Measurements from ENCODE around the gene IL1RAPL2.

The IL1RAPL2 gene

GRCh38 chrX:104565791-104566680 is at the start of gene IL1RAPL2:
TSS of gene IL1RAPL2 (plus strand) at chrX:104566199.
- TF ChIP-seq EGR1 (IDR thresholded peaks at IDR 0.05): no peak
- TF ChIP-seq CREB1 (IDR thresholded peaks at IDR 0.05; ENCODE audit: low read depth): no peak
- no peak for TF ChIP-seq CEBPB (IDR thresholded peaks at IDR 0.05)
- peak; percentile 51 for TF ChIP-seq RAD21 (IDR thresholded peaks at IDR 0.05; ENCODE audit: low read depth)

GRCh38 chrX:104522386-104522785 is 43.6 kb upstream of the IL1RAPL2 start:
- TF ChIP-seq CREB1 (IDR thresholded peaks at IDR 0.05; ENCODE audit: low read depth): no peak
- no peak for TF ChIP-seq REST (IDR thresholded peaks at IDR 0.05; ENCODE audit: low read depth)
- no peak for TF ChIP-seq RAD21 (IDR thresholded peaks at IDR 0.05; ENCODE audit: low read depth)

- no peak for TF ChIP-seq NFIC (IDR thresholded peaks at IDR 0.05)
- TF ChIP-seq REST (IDR thresholded peaks at IDR 0.05; ENCODE audit: low read depth): no peak
- no peak for TF ChIP-seq TCF12 (IDR thresholded peaks at IDR 0.05; ENCODE audit: low read depth)
- TF ChIP-seq USF1 (IDR thresholded peaks at IDR 0.05): no peak
- no peak for TF ChIP-seq TAF1 (IDR thresholded peaks at IDR 0.05; ENCODE audit: low read depth)
- TF ChIP-seq ZBTB7A (IDR thresholded peaks at IDR 0.05; ENCODE audit: low read depth): no peak
- no peak for TF ChIP-seq CREB1 (IDR thresholded peaks at IDR 0.05; ENCODE audit: low read depth)
- no peak for TF ChIP-seq CEBPB (IDR thresholded peaks at IDR 0.05)
- no peak for TF ChIP-seq MAX (IDR thresholded peaks at IDR 0.05)
- TF ChIP-seq EGR1 (IDR thresholded peaks at IDR 0.05): no peak
- no peak for TF ChIP-seq FOXM1 (IDR thresholded peaks at IDR 0.05; ENCODE audit: borderline replicate concordance, low read depth)
- no peak for TF ChIP-seq TEAD4 (IDR thresholded peaks at IDR 0.05)
- TF ChIP-seq RAD21 (IDR thresholded peaks at IDR 0.05; ENCODE audit: low read depth): no peak
- no peak for TF ChIP-seq EP300 (IDR thresholded peaks at IDR 0.05; ENCODE audit: borderline replicate concordance)
- TF ChIP-seq YY1 (IDR thresholded peaks at IDR 0.05; ENCODE audit: low read depth): no peak
Observed at GRCh38 chrX:104523858-104524257, 42.1 kb upstream of the IL1RAPL2 start.

- TF ChIP-seq RAD21 (IDR thresholded peaks at IDR 0.05; ENCODE audit: low read depth): no peak
- no peak for TF ChIP-seq TCF12 (IDR thresholded peaks at IDR 0.05; ENCODE audit: low read depth)
- no peak for TF ChIP-seq EP300 (IDR thresholded peaks at IDR 0.05; ENCODE audit: borderline replicate concordance)
- TF ChIP-seq REST (IDR thresholded peaks at IDR 0.05; ENCODE audit: low read depth): no peak
- no peak for TF ChIP-seq CREB1 (IDR thresholded peaks at IDR 0.05; ENCODE audit: low read depth)
- no peak for TF ChIP-seq NFIC (IDR thresholded peaks at IDR 0.05)
- no peak for TF ChIP-seq CEBPB (IDR thresholded peaks at IDR 0.05)
- no peak for TF ChIP-seq TAF1 (IDR thresholded peaks at IDR 0.05; ENCODE audit: low read depth)
Observed at GRCh38 chrX:104539081-104539480, 26.9 kb upstream of the IL1RAPL2 start.

- TF ChIP-seq FOXM1 (IDR thresholded peaks at IDR 0.05; ENCODE audit: borderline replicate concordance, low read depth): no peak
Observed at GRCh38 chrX:104564335-104564734, 1.7 kb upstream of the IL1RAPL2 start.
